DOHH2 (cell line): ENCODE data around the gene SLC15A1.

Source experiments
- H3F3A ChIP-seq: fragments of 200-600 bp; sonication (generic), shearing (Covaris generic); 2 replicates; pipeline ENCODE4 v1.6.0; 2016; ENCODE audit warnings: antibody characterized with exemption, mild to moderate bottlenecking; ENCODE audit not compliant: control insufficient read depth, insufficient read depth
- H3K27ac ChIP-seq: fragments of 200-600 bp; sonication (generic); 2 replicates; pipeline ENCODE4 v1.5.1; 2014; ENCODE audit warnings: low read depth, mild to moderate bottlenecking, low read length, moderate library complexity
- H3K27me3 ChIP-seq: fragments of 200-600 bp; sonication (generic); 2 replicates; pipeline ENCODE4 v1.6.1; 2014; ENCODE audit warnings: mild to moderate bottlenecking, low read length, mixed read lengths; ENCODE audit not compliant: control insufficient read depth
- H3K36me3 ChIP-seq: fragments of 200-600 bp; sonication (generic); 2 replicates; pipeline ENCODE4 v1.6.1; 2014; ENCODE audit warnings: mild to moderate bottlenecking, low read length, moderate library complexity, mixed read lengths; ENCODE audit not compliant: control insufficient read depth
- H3K4me1 ChIP-seq: fragments of 200-600 bp; sonication (generic); 2 replicates; pipeline ENCODE4 v1.6.1; 2014; ENCODE audit warnings: mild to moderate bottlenecking, low read length, mixed read lengths; ENCODE audit not compliant: control insufficient read depth
- H3K4me2 ChIP-seq: fragments of 200-600 bp; sonication (generic); 2 replicates; pipeline ENCODE4 v1.6.0; 2014; ENCODE audit warnings: mild to moderate bottlenecking, low read length, moderate library complexity
- H3K4me3 ChIP-seq: fragments of 200-600 bp; sonication (generic); 2 replicates; pipeline ENCODE4 v1.5.1; 2014; ENCODE audit warnings: mild to moderate bottlenecking, low read length, mixed read lengths
- H3K79me2 ChIP-seq: fragments of 200-600 bp; sonication (generic); 2 replicates; pipeline ENCODE4 v1.6.1; 2014; ENCODE audit warnings: mild to moderate bottlenecking, low read length, mixed read lengths; ENCODE audit not compliant: control insufficient read depth
- H3K9me2 ChIP-seq: fragments of 200-600 bp; sonication (generic); replicated peaks from 2 replicates; pipeline ENCODE4 v1.6.1; 2014; ENCODE audit warnings: mild to moderate bottlenecking, low read length, mixed read lengths; ENCODE audit not compliant: control insufficient read depth
- H3K9me3 ChIP-seq: fragments of 200-600 bp; sonication (generic); 2 replicates; pipeline ENCODE4 v1.6.1; 2014; ENCODE audit warnings: antibody characterized with exemption, low read length, mixed read lengths; ENCODE audit not compliant: control insufficient read depth, insufficient read depth
- H4K20me1 ChIP-seq: fragments of 200-600 bp; sonication (generic); 2 replicates; pipeline ENCODE4 v1.6.0; 2014; ENCODE audit warnings: low read depth, mild to moderate bottlenecking, antibody characterized with exemption, low read length, moderate library complexity; ENCODE audit not compliant: control insufficient read depth, insufficient read depth
- EZH2phosphoT487 ChIP-seq: fragments of 200-600 bp; sonication (generic); IDR thresholded peaks from 2 replicates; pipeline ENCODE4 v1.6.1; 2017; ENCODE audit warnings: borderline replicate concordance, mild to moderate bottlenecking, antibody characterized with exemption, low read length, moderate library complexity, mixed read lengths
- TF ChIP-seq, protein P1 (sequence below): fragments of 200-600 bp; sonication (generic); IDR thresholded peaks from one replicate; pipeline ENCODE4 v1.5.1; 2014; ENCODE audit warnings: antibody characterized with exemption, mild to moderate bottlenecking, low read depth, low read length; ENCODE audit not compliant: poor library complexity, severe bottlenecking

SLC15A1 gene

DNA sequence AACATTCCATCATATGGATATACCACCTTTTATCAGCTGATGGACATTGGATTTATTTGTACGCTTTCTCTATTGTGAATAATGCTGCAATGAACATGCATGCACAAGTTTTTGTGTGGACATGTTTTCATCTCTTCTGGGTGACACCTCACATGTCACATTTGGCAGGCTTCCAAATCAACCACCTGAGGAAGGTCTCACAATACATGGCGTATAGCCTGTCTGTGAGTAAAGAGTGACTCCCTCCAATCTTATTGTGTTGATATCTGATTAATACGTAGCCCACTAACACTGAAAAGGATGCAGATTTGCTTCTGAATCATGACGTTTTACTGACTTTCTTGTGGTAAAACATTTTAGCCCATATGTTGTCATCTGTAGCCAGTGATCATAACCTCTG is 61.1 kb downstream of the SLC15A1 start:
- Histone ChIP-seq H3K4me1 (no peaks in the 10 kb centered on the region), H3K27me3 (0 out of 2 replicates have a peak, but pooled peaks cover 4% of the 10 kb centered on the region), H3K36me3 (no peaks in the 10 kb centered on the region), H3K79me2 (no peaks in the 10 kb centered on the region), H3K4me3 (no peak overlapping the region), H3K27ac (no peak overlapping the region), H3K4me2 (no peak overlapping the region), H3F3A (no peaks in the 10 kb centered on the region), H3K9me3 (no peaks in the 10 kb centered on the region), H4K20me1 (no peaks in the 10 kb centered on the region), H3K9me2 (no peaks in the 10 kb centered on the region)
- no peak for TF ChIP-seq EZH2phosphoT487
- TF ChIP-seq, protein P1, sequence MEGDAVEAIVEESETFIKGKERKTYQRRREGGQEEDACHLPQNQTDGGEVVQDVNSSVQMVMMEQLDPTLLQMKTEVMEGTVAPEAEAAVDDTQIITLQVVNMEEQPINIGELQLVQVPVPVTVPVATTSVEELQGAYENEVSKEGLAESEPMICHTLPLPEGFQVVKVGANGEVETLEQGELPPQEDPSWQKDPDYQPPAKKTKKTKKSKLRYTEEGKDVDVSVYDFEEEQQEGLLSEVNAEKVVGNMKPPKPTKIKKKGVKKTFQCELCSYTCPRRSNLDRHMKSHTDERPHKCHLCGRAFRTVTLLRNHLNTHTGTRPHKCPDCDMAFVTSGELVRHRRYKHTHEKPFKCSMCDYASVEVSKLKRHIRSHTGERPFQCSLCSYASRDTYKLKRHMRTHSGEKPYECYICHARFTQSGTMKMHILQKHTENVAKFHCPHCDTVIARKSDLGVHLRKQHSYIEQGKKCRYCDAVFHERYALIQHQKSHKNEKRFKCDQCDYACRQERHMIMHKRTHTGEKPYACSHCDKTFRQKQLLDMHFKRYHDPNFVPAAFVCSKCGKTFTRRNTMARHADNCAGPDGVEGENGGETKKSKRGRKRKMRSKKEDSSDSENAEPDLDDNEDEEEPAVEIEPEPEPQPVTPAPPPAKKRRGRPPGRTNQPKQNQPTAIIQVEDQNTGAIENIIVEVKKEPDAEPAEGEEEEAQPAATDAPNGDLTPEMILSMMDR: no peak

DNA sequence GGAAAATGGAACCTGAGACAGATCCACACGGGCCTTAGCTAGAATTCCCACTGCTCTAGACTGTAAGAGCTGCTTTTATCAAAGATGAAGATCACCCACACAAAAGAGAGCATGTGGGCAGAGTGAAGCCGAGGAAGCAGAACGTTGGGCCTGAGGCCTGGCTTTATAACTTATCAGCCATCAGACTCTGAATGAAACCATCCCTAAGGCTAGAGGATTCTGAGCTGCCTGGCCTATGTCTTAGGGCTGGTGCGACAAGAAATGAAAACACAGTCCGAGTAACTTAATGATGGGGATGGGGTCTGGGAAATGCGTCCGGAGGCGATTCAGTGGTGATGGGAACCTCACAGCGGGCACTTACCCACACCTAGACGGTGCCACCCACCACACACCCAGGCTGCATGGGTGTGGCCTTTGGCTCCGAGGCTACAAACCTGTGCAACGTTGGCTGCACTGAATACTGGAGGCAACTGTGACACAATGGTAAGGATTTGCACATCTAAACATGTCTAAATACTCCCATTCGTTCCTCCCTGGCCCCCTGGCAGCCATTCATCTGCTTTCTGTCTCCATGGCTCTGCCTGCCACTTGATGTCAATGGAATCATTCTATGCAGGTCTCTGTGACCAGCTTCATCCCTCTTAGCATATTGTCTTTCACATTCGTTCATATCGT is 62.0 kb downstream of the SLC15A1 start:
- H3K9me3 ChIP-seq: no peaks in the 10 kb centered on the region
- no peaks in the 10 kb centered on the region for H4K20me1 ChIP-seq
- H3K4me3 ChIP-seq: no peak overlapping the region
- no peaks in the 10 kb centered on the region for H3K79me2 ChIP-seq
- H3K27ac ChIP-seq: no peak overlapping the region
- no peaks in the 10 kb centered on the region for H3K4me1 ChIP-seq
- H3F3A ChIP-seq: no peaks in the 10 kb centered on the region
- H3K27me3 ChIP-seq: 0 out of 2 replicates have a peak, but pooled peaks cover 4% of the 10 kb centered on the region
- no peak for TF ChIP-seq EZH2phosphoT487
- TF ChIP-seq, protein P1: no peak
- no peaks in the 10 kb centered on the region for H3K9me2 ChIP-seq
- no peak overlapping the region for H3K4me2 ChIP-seq
- H3K36me3 ChIP-seq: no peaks in the 10 kb centered on the region

DNA sequence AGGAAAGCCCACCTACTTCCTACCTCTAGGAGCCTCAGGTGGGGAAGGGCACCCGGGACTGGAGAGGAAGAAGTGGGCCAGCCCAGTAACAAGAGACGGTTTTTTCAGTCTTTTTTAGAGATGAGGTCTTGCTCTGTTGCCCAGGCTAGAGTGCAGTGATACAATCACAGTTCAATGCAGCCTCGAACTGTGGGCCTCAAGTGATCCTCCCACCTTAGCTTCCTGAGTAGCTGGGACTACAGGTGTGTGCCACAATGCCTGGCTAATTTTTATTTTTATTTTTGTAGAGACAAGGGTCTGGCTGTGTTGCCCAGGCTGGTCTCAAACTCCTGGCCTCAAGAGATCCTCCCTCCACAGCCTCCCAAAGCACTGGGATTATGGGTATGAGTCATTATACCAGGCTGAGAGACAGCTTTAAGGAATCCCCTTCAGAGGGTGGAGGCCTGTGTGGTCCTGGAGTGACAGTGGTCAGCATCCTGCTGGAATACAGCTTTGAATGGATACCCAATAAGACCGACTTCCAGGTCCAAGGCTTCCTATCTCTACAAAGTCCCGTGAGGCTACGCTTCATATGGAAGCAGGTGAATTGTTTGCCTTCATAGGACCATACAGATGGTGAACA is 63.0 kb downstream of the SLC15A1 start:
- H3F3A ChIP-seq: no peaks in the 10 kb centered on the region
- H4K20me1 ChIP-seq: no peaks in the 10 kb centered on the region
- no peak overlapping the region for H3K27ac ChIP-seq
- H3K4me2 ChIP-seq: no peak overlapping the region
- TF ChIP-seq EZH2phosphoT487: no peak
- TF ChIP-seq, protein P1: no peak
- H3K27me3 ChIP-seq: 0 out of 2 replicates have a peak, but pooled peaks cover 4% of the 10 kb centered on the region
- no peaks in the 10 kb centered on the region for H3K9me2 ChIP-seq
- no peaks in the 10 kb centered on the region for H3K4me1 ChIP-seq
- H3K79me2 ChIP-seq: no peaks in the 10 kb centered on the region
- H3K9me3 ChIP-seq: no peaks in the 10 kb centered on the region
- no peaks in the 10 kb centered on the region for H3K36me3 ChIP-seq
- no peak overlapping the region for H3K4me3 ChIP-seq
